Measurements from ENCODE around the gene SCT.

Gene SCT

GRCh38 chr11:609341-609811, 17.6 kb downstream of the SCT start:
- no peak for DNase-seq (ENCODE audit: low spot score)

- DNase-seq (ENCODE audit: low spot score) = no peak
These were observed 18.2 kb downstream of the SCT start for GRCh38 chr11:608791-609251.

- no peak for DNase-seq (ENCODE audit: low spot score)
These were observed 18.9 kb downstream of the SCT start for GRCh38 chr11:607971-608659.

GRCh38 chr11:607020-607780, 19.8 kb downstream of the SCT start:
- no peak for DNase-seq (ENCODE audit: low spot score)

- no peak for DNase-seq (ENCODE audit: low spot score)
These were observed 20.7 kb downstream of the SCT start for GRCh38 chr11:606245-606644.

GRCh38 chr11:605286-606129, 21.5 kb downstream of the SCT start:
- DNase-seq (ENCODE audit: low spot score) = no peak

GRCh38 chr11:603154-603553, 23.8 kb downstream of the SCT start:
- no peak for DNase-seq (ENCODE audit: low spot score)

- no peak for DNase-seq (ENCODE audit: low spot score)
These were observed 25.3 kb downstream of the SCT start for GRCh38 chr11:601573-602245.

- DNase-seq (ENCODE audit: low spot score) = no peak
These were observed 28.8 kb downstream of the SCT start for GRCh38 chr11:598005-598680.

GRCh38 chr11:597166-597725, 29.7 kb downstream of the SCT start:
- DNase-seq (ENCODE audit: low spot score) = no peak

GRCh38 chr11:596374-596773, 30.6 kb downstream of the SCT start:
- no peak for DNase-seq (ENCODE audit: low spot score)

GRCh38 chr11:595400-595799, 31.6 kb downstream of the SCT start:
- DNase-seq (ENCODE audit: low spot score) = no peak

GRCh38 chr11:593347-593746, 33.6 kb downstream of the SCT start:
- DNase-seq (ENCODE audit: low spot score) = no peak

- no peak for DNase-seq (ENCODE audit: low spot score)
These were observed 34.1 kb downstream of the SCT start for GRCh38 chr11:592918-593317.

- no peak for DNase-seq (ENCODE audit: low spot score)
These were observed 34.5 kb downstream of the SCT start for GRCh38 chr11:592501-592900.

- no peak for DNase-seq (ENCODE audit: low spot score)
These were observed 36.0 kb downstream of the SCT start for GRCh38 chr11:590997-591396.

GRCh38 chr11:589798-590197, 37.2 kb downstream of the SCT start:
- no peak for DNase-seq (ENCODE audit: low spot score)

- no peak for DNase-seq (ENCODE audit: low spot score)
These were observed 39.0 kb downstream of the SCT start for GRCh38 chr11:587978-588380.

- no peak for DNase-seq (ENCODE audit: low spot score)
These were observed 39.4 kb downstream of the SCT start for GRCh38 chr11:587546-587945.

GRCh38 chr11:586376-587316, 40.3 kb downstream of the SCT start:
- DNase-seq (ENCODE audit: low spot score) = no peak
